Stomach (tissue), 4 donors: Measurements from ENCODE around the gene PDF.

Experiments
- EP300 ChIP-seq: sonication (generic); formaldehyde crosslinking; IDR thresholded peaks from one replicate; pipeline ENCODE4 v1.6.1; 2017; ENCODE audit warnings: antibody characterized with exemption
- POLR2A ChIP-seq, 4 donors: fragments of 450-650 bp; IDR thresholded peaks; one replicate each; pipeline ENCODE4 v1.6.1; 2016; ENCODE audit warnings: antibody characterized with exemption in 4 of 4, control low read depth in 2 of 4, mild to moderate bottlenecking in 1 of 4, moderate library complexity in 1 of 4
- POLR2AphosphoS5 ChIP-seq, 3 donors: sonication (generic); formaldehyde crosslinking; IDR thresholded peaks; one replicate each; pipeline ENCODE4 v1.6.1; 2016; ENCODE audit warnings: antibody characterized with exemption in 3 of 3
- TF ChIP-seq, protein P1 (sequence below), 7 experiments: fragments of 450-650 bp in 4 of 7; fragments of 200-600 bp in 3 of 7; sonication (generic) in 3 of 7; IDR thresholded peaks; one replicate each; pipeline ENCODE4 v1.5.1; 2016 to 2019; ENCODE audit warnings: antibody characterized with exemption in 7 of 7, control low read depth in 2 of 7, mild to moderate bottlenecking in 1 of 7

DNA sequence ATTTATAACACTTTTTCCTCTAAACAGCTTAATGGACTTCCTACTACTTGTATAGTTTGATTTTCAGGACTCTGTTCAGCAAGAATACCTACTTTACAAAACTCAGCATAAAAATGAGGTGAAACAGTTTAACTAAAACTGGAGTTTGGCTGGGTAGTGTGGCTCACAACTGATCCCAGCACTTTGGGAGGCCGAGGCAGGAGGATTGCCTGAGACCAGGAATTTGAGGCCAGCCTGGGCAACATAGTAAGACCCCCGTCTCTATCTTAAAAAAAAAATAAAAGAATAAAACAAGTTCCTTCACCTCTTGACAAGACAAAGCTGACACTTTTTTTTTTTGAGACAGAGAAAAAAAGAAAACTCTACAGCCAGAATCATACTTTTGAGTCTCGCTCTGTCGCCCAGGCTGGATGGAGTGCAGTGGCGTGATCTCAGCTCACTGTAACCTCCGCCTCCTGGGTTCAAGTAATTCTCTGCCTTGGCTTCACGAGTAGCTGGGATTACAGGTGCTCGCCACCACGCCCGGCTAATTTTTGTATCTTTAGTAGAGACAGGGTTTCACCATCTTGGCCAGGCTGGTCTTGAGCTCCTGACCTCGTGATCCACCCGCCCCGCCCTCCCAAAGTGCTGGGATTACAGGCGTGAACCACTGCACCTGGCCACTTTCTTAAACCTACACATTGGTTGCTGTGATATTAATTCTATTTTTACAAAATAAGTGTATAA is 2.6 kb downstream of the PDF start:
- TF ChIP-seq POLR2A (IDR thresholded peaks at IDR 0.05) (no peak), EP300 (no peak), POLR2AphosphoS5 (IDR thresholded peaks at IDR 0.05) (no peak)
- TF ChIP-seq, protein P1, sequence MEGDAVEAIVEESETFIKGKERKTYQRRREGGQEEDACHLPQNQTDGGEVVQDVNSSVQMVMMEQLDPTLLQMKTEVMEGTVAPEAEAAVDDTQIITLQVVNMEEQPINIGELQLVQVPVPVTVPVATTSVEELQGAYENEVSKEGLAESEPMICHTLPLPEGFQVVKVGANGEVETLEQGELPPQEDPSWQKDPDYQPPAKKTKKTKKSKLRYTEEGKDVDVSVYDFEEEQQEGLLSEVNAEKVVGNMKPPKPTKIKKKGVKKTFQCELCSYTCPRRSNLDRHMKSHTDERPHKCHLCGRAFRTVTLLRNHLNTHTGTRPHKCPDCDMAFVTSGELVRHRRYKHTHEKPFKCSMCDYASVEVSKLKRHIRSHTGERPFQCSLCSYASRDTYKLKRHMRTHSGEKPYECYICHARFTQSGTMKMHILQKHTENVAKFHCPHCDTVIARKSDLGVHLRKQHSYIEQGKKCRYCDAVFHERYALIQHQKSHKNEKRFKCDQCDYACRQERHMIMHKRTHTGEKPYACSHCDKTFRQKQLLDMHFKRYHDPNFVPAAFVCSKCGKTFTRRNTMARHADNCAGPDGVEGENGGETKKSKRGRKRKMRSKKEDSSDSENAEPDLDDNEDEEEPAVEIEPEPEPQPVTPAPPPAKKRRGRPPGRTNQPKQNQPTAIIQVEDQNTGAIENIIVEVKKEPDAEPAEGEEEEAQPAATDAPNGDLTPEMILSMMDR (IDR thresholded peaks at IDR 0.05): no peak
